ENCODE results near the gene ZNF786. TPM values are rescaled to one million over a fixed set of nuclear protein-coding genes. Genes with fewer than 3 reads are reported as not detected.

The ZNF786 gene
- total and polyA plus RNA-seq, 2 experiments from 2014 or later: 6.1 to 19.8 TPM

GRCh38 chr7:149126662-149127266 lies 36.2 kb upstream of the ZNF786 start (continued):
- TF ChIP-seq REST (IDR thresholded peaks at IDR 0.05; ENCODE audit: unreplicated experiment) (no peak), JUNB (IDR thresholded peaks at IDR 0.05; ENCODE audit: unreplicated experiment) (no peak), ETS1 (IDR thresholded peaks at IDR 0.05) (no peak), CTCF (conservative IDR thresholded peaks at IDR 0.05; ENCODE audit: low read depth in 2 of 2) (no peak), ZNF331 (CRISPR knock-in tag; IDR thresholded peaks at IDR 0.05; ENCODE audit: low read depth) (no peak)

GRCh38 chr7:149125863-149126661 lies 35.5 kb upstream of the ZNF786 start, which contains the start of gene ZNF425:
Gene ZNF425, minus strand, starts transcription at chr7:149126324. Its CDS starts 111 bp downstream, at chr7:149126213.
- H3F3A ChIP-seq (replicated peaks; ENCODE audit: low read depth): peaks cover 18% of the 10 kb centered on the region; the same call in 1 of the 2 replicates
- H3K27ac Mint-ChIP-seq: peak within 1 kb of the TSS; percentile 98
- H3K79me2 ChIP-seq (replicated peaks; ENCODE audit: insufficient read depth): peaks cover 36% of the 10 kb centered on the region
- H2AFZ ChIP-seq: peak within 1 kb of the TSS; percentile 60; the same call in 1 of the 2 replicates
- no peaks in the 10 kb centered on the region for H3K9me2 ChIP-seq (ENCODE audit: insufficient read depth)
- H3K4me3 Mint-ChIP-seq: peak within 1 kb of the TSS; percentile 96
- peaks cover 21% of the 10 kb centered on the region for H3K27me3 Mint-ChIP-seq (ENCODE audit: insufficient read depth, low read depth, poor library complexity)
- 0 out of 2 replicates have a peak, but pooled peaks cover 5% of the 10 kb centered on the region for H4K20me1 ChIP-seq (replicated peaks; ENCODE audit: insufficient read depth)
- H3K36me3 ChIP-seq (ENCODE audit: insufficient read depth): peaks cover 17% of the 10 kb centered on the region
- peak within 1 kb of the TSS; percentile 99 for H3K27ac ChIP-seq (ENCODE audit: low read depth)
- H3K4me1 Mint-ChIP-seq: peaks cover 18% of the 10 kb centered on the region
- DNase-seq (ENCODE audit: low spot score) (peak; percentile 95), ATAC-seq (peak; percentile 89)
- H3K9me3 Mint-ChIP-seq: peaks cover 33% of the 10 kb centered on the region
- H3K27me3 ChIP-seq (ENCODE audit: insufficient read depth): no peaks in the 10 kb centered on the region
- peak; percentile 80 for TF ChIP-seq ETS1 (IDR thresholded peaks at IDR 0.05)
- TF ChIP-seq CREB1 (CRISPR knock-in tag; IDR thresholded peaks at IDR 0.05; ENCODE audit: low read depth): peak; percentile 57; the same call in 1 of the 2 replicates
- peak; percentile 82 to 91 for TF ChIP-seq CTCF (conservative IDR thresholded peaks at IDR 0.05; ENCODE audit: low read depth in 2 of 2)
- no peak for TF ChIP-seq EZH2 (IDR thresholded peaks at IDR 0.05; ENCODE audit: low read depth, unreplicated experiment)
- TF ChIP-seq POLR2AphosphoS5 (IDR thresholded peaks at IDR 0.05; ENCODE audit: low read depth): peak; percentile 99
- peaks cover 9% of the 10 kb centered on the region for H3K4me1 ChIP-seq (ENCODE audit: insufficient read depth)
- H3K4me2 ChIP-seq: peak within 1 kb of the TSS; percentile 78
- peak within 1 kb of the TSS; percentile 99 for H3K4me3 ChIP-seq
- peaks cover 71% of the 10 kb centered on the region for H3K36me3 Mint-ChIP-seq (ENCODE audit: low read depth)
